ENCODE data around the gene ITGA1.
"Not testable (repeated sequence)": the region's sequence is repeated elsewhere in the genome, so short reads cannot be mapped to it uniquely, and the experiment has no call there.

The ITGA1 gene

DNA sequence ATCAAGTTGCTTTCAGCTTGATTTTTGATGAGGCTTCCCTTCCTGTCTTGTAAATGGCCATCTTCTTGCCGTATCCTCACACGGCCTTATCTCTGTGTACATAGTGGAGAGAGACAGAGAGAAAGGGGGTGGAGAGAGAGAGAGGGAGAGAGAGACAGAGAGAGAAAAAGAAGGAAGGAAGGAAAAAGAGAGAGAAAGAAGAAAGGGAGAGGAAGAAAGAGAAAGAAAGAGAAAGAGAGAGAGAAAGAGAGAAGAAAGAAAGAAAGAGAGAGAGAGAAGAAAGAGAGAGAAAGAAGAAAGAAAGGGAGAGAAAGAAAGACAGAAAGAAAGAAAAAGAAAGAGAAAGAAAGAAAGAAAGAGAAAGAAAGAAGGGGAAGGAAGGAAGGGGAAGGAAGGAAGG is 46.6 kb downstream of the ITGA1 start:
- DNase-seq = no peak

DNA sequence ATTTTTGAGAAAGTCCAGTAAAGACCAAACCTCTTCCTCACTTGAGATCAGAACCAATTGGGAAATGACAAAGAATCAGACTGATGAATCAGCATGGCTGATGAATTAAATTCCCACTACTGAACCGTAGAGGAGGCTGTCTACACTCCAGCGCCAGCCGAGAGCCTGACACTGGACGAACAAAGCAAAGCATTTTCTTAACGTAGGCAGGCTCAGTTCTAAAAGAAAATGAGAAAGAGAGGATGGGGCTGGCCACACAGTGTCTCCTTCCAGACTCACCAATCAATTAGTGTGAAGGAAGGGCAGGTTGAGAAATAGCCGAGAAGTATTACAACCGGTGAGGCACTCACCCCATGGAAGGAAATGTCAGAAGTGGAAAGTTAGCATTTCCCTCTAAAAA is 49.4 kb downstream of the ITGA1 start:
- no peak for DNase-seq

DNA sequence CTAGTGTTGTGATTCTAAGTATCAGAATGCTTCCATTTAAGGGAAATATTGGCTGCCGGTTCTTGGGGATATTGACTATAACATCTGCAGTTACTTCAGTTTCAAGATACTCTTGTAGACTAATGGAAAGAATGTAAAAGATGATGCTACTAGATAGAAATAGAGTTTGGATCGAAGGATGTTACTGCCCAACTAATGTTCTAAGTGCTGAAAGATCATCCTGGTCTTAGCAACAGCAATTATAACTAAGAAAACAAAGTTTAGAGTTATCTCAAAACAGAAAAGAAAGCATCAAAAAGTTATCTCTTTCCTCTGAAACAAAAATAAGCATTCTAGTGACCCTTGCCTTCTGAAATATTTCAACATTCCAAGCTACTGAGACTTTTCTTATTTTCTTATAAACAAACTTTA is 49.9 kb downstream of the ITGA1 start:
- no peak for DNase-seq

DNA sequence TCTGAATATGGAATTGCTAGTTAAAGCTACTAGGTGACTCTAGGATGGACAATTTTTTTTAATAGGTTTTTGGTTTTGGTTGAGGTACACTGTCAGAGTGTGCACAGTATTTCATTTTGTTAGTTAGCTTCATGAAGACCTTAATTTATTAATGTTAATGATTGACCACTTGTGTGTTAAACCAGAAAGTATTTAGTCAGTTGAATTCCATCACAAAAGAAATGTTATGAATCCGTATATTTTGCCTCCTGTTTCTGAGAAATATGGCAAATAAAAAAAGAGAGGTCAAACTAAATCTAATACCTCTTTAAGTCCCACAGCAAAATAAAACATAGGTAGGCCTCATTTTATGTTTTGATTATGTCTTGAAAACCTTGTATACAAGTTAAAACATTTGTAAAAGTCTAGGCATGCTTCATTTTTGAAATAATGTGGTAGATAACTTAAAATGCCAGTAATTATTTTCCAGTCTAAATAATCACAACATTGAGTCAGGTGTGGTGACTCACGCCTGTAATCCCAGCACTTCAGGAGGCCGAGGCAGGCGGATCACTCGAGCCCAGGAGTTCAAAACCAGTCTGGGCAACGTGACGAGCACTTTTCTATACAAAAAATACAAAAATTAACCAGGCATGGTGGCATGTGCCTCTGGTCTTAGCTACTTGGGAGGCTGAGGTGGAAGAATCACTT is 50.8 kb downstream of the ITGA1 start:
- no peak for DNase-seq

DNA sequence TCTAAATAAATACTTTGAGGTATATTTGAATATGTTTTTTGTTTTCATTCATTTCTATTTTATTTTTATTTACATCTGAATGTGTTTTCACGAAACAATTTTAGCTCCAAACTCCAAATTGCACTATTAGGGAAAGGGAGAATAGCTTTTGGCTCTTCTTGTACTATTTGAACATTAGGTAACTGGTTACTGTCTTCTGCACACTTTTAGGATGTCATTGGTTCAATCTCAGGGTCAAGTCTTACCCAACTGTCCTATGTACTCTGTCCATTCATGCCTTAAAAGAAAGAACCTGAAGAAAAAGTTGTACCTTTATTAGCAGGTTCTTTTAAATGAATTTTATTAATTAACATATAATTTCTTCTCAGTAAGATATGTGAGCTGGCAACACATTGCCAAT is 51.6 kb downstream of the ITGA1 start:
- DNase-seq = no peak

DNA sequence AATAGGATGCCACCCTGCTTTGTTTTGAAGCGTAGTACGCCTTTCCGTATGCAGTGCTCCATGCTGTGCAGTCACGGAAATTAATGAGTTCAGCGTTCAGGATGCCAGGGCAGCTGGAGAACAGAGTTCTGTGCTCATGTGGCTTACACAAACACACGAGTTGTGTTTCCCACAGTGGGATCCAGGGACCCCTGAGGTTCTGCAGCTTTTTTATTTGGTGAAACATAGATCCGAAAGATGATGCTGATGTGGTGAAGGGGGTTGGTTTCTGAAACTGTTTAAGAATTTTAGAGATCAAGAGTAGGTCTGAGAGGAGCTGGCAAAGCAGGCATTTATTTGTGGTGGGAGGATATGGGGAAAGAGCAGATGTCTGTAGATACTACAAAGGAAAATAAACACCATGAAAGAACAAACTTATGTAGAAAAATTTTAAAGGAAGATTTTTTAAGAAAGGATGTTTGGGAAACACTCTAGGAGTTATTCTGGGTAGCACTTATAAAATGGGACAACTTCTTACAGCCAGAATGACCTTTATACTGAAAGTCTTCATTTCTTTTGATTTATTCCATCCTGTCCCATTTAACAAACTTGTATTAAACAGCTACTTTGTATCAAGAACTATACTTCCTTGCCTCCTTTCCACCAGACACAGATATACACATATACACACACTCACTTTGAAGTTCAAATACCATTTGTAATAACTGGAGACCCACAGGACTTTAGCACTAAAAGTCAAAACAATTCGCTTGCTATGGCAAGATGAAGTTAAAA is 52.7 kb downstream of the ITGA1 start:
- peak; percentile 48 for DNase-seq

DNA sequence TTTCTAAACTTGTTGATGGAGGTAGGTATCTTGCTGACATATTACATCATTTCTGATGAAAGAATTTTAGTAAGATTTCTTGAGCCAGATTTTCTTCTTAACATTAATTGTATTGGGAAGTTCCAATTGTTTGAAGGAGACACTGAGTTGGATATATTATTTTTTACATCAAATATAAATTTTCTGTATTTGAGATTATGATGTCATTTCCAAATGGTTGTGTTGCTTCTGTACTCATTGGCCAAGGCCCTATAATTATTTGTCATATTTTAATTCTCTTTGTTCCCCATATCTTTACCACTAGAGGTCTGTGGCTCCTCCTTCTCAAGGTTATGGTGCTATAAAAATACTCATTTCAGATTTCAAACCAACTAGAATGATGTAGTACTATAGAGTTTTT is 53.4 kb downstream of the ITGA1 start:
- no peak for DNase-seq

DNA sequence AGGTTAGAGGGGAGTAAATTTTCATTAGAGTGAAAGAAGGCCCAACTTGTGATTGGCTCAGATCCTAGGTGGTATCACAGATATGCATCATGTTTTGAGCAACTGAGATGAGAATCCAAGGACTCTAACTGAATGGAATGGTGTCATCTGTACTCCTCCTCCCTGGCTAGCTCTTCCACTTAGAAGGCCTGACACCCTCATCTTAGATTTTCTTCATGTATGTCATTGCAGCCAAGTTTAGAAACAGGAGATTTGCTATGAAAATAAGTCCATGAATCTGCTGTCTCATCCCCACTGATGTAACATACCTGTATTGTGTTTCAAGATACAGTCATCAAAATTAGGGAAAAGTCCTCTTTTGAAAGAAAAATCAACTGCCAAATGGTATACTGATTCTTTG is 54.4 kb downstream of the ITGA1 start:
- no peak for DNase-seq

DNA sequence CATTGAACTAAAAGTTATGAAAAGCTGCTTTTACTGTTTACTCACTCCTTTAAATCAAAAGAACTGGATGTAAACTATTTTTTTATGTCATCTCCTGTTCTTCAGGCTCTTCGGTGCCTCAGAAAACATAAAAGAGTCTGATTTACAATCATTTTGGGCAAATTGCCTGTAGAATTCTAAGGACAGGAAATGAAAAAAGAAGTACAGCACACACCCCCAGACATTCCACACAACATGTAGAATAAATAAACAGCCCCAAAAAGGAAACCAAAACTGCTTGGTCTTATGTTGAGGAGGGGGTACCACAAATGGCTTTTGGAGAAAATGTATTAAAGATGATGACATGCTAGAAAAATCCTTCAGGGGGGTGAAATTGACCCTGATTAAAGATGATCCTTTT is 57.2 kb downstream of the ITGA1 start:
- no peak for DNase-seq

DNA sequence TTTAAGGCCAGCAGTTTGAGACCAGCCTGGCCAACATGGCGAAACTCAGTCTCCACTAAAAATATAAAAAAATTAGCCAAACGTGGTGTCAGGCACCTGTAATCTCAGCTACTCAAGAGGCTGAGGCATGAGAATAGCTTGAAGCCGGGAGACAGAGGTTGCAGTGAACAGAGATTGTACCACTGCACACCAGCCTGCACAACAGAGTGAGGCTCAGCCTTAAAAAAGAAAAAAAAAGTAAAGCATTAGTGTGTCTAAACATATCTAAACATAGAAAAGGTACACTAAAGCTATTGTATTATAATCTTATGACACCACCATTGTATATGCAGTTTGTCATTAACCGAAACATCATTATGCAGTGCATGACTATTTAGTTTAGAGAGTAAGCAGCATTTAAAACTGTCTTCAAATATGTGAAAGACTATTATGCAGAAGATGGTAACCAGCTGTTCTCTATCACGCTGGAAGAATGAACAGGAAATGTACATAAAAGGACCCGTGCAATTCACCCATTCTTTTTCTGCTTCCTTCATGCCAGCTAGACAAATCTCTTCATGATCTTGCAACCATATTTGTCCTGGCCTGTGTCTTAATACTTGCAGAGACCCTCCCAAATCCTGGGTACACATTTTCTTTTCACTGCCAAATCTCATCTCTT is 58.6 kb downstream of the ITGA1 start:
- DNase-seq = no peak

DNA sequence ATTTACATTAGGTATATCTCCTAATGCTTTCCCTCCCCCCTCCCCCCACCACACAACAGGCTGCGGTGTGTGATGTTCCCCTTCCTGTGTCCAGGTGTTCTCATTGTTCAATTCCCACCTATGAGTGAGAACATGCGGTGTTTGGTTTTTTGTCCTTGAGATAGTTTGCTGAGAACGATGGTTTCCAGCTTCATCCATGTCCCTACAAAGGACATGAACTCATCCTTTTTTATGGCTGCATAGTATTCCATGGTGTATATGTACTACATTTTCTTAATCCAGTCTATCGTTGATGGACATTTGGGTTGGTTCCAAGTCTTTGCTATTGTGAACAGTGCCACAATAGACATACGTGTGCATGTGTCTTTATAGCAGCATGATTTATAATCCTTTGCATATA is 61.0 kb downstream of the ITGA1 start:
- DNase-seq = not testable (repeated sequence)

DNA sequence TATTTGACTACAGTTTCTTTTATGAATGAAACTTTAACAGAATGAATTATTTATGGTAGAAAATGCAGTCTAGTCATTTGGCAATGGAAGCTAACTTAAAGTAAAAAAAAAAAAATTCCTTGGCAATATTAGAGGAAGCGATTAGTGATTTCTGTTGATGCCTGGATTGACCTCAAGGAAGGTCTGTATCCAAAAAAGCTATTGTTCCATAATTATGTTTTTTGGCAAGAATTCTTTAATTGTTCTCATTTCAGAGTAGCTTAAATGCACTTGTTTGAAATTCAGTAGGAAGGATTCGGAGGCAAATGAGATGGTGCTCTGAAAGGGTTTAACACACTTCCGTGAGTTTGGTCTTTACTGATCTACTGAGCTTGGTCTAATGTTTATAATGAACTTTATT is 61.8 kb downstream of the ITGA1 start:
- no peak for DNase-seq

DNA sequence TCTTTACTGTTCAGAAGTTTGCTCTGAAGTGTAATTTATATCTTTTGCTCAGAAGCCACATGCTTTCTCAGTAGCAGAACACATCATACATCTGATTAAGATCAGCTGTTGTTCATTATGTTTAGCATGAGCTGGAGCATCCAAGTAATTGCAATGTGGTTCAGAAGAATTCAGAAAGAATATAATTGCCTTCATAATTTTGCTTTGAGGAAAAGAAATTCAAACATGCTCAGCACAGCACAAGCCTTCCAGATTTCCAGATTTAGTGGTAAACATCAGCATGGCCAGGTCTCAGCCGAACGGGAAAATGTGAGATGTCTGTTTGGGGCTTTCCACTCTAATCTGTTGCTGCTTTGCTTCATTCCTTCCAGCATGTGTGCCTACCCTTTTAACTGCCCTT is 65.9 kb downstream of the ITGA1 start:
- no peak for DNase-seq

DNA sequence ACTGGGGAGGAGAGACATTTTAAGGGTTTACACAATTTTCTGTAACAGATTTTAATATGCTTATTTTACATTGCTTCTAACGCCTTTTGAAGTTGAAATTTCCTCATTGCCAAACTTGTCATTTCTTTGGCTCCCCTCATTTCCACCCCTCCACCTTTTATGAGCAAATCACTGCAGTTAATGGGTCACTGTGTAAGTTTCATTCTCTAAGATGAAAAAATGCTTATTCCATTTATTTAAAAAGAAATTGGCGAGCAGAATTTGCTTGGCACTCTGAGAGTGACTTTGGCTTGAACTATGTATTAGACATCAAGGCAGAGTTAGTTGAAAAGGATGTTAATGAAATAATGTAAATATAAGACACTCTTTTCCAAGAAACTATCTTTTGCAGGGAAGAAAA is 66.6 kb downstream of the ITGA1 start:
- no peak for DNase-seq

DNA sequence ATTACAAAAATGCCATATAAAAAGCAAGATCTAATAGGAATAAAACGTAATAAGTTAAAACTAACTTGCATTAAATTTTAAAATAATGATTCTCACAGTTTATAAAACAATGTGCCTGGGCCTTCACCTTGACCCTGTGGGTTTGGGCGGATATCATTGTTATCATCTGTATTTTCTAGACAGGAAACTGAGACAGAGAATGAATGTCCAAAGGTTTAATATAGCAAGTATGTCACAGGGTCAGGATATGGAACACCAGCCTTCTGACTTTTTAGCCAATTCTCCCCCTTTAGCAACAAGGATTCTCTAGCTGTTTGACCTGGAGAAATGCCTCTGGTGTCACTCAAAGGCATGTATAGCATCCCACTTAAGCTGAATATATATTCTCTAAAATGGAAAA is 67.2 kb downstream of the ITGA1 start:
- DNase-seq = no peak

DNA sequence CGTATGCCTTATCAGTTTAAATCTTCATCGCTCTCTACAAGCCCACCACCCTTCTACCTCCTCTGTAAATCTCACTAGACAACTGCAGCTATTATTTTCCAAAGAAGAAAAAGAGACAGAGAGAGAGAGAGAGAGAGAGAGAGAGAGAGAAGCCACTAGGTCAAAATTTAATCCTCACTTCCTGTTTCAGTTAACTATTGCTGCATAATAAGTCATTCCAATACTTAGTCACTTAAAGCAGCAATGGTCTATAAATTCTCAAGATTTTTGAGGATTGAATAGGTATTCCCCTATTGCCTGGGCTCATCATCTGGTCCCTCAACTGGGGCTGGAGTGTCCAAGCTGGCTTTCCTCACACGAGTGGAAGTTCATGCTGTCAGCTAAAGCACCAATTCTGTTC is 68.8 kb downstream of the ITGA1 start:
- DNase-seq = no peak

DNA sequence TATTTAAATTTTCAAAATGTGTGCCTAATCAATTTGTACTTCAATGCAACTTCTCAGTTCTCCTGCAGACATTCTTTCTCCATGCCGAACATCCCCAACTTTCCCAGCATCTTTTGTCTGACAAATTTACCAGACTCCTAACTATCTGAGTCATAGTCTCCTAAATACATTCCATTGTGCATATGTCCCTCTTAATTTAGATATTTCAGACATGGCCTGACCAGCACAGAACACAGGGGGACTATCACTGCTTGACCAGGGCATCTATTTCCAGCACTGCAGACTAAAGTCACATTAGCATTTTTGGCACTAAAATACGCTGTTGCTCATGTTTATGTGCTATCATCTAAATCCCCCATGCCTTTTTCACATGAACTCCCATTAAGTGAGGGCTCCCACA is 71.9 kb downstream of the ITGA1 start:
- peak; percentile 19 for DNase-seq

DNA sequence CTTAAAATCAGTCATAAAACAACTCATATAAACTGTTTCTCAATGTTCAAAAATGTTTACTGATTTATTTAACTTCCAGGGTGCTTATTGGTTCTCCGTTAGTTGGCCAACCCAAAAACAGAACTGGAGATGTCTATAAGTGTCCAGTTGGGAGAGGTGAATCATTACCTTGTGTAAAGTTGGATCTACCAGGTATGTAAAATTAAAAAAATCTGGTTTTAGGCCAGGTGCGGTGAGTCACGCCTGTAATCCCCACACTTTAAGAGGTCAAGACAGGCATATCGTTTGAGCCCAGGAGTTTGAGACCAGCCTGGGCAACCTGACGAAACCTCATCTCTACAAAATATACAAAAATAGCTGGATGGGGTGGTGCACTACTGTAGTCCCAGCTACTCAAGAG is 73.7 kb downstream of the ITGA1 start:
- DNase-seq = no peak

DNA sequence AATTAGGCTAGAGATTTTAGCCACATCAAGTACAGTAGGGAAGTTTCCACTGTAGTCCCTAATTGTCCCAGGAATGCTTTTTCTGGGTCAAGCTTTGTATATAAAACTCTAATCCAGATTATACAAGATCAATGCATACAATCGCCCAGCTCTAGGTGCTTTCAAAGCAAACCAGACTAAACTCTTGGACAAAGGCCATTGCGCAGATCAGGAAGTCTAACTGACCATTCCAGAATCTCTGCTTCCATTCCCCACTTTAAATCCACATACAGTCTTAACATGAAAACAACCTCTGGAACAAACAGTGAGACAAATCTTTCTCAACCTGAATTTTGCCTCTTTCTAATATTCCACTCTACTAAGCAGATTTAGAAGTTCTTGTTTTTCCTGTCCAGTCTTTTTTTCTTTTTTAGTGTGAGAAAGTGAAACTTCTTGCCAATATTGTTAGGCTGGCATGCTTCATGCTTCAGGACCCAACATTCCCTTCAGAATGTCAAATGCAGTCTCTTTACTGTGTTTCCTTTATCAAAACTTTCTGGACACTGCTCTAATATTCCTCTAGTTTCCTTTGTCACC is 76.1 kb downstream of the ITGA1 start:
- DNase-seq = peak; percentile 16

DNA sequence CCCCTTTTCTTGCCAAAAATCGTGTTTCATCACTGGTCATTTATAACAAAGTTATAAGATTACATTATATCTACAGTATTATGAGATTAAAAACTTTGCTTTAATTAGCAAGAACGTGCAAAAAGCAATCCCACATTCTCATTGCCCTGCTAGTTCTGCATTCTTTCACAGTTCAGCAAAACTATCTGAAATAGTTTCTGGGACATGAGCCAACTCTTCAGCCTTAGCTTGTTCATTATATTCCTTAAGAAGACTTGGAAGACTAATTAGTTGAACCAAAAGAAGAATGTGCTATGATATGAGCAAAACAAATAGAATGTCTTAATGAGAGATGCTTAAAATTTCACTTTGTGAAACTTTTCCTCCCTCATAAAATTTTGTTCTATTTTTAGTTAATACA is 76.7 kb downstream of the ITGA1 start:
- peak; percentile 62 for DNase-seq

DNA sequence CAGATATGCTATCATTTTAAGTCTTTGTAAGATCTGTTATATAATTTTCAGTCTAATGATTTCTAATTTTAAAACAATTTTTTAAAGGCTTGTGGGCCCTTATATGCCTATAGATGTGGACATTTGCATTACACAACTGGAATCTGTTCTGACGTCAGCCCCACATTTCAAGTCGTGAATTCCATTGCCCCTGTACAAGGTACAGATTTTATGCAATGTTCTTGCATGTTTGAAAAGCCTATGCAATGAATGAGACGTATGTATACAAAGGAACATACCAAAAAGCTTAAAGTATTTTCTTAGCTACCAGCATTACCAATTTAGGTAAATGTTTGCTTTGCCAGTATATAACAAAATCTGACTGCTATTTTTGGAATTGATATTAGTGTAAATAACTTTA is 77.2 kb downstream of the ITGA1 start:
- DNase-seq = peak; percentile 16

DNA sequence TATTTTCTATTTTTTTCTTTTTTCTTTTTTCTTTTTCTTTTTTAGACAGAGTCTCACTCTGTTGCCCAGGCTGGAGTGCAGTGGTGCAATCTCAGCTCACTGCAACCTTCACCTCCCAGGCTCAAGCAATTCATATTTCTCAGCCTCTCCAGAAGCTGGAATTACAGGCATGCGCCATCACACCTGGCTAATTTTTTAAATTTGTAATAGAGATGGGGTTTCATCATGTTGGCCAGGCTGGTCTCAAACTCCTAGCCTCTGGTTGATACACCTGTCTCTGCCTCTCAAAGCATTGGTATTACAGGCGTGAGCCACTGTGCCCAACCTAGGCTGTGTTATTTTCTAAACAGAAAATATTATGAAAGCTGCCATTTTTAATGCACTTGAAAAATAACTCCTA is 78.3 kb downstream of the ITGA1 start:
- not testable (repeated sequence) for DNase-seq

DNA sequence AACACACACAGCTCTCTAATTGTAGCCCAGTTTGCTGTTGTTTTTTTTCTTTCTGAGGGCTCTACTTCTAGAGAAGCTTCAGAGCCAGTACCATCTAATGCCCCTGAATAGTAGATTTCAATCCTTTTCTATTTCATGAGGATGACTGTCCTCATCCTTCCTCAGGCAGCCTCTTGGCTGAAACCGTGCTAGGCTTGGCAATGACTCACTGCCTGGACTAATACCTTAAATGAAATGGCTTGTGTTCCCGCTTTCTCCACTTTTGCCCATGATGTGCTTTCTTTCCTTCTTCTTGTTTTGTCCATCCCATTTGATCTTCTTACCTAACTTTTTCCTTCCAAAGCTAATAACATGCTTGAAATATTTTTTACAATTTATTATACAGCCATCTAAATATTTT is 80.1 kb downstream of the ITGA1 start:
- no peak for DNase-seq

DNA sequence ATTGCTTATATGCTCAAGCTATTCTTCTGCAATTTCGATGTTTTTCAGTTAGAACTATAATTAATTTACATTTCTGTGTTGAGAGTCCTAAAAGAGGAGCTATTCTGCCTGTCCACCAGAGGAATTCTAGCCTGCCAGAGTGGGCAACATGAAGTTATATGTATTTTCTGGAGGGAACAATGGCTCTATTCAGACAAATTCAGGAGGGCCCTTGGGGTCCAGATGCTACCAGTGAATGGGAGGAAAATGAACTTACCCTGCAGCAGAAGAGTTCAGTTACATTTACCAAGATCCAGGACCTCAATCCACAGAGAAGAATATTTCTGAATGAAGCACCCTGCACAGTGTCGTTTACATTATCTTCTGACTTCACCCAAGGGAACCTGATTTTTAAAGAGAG is 80.7 kb downstream of the ITGA1 start:
- no peak for DNase-seq

Data from eye (tissue), 1 donor.